DLD1 (cell line): Measurements from ENCODE around the gene CLCN3.
"Not testable (repeated sequence)": the region's sequence is repeated elsewhere in the genome, so short reads cannot be mapped to it uniquely, and the experiment has no call there.

Experiments used
- in situ Hi-C: cut with HindIII; loops from 2 replicates; pipeline ENCODE4 v1.10.0; 2017; ENCODE audit warnings: low sequenced_read_pairs

Gene CLCN3

GRCh38 chr4:169689681-169690080 lies 69.3 kb downstream of the CLCN3 start:
- in situ Hi-C loops: no loop called here

GRCh38 chr4:169690787-169691186 lies 70.4 kb downstream of the CLCN3 start:
- in situ Hi-C loops: no loop called here

DNA sequence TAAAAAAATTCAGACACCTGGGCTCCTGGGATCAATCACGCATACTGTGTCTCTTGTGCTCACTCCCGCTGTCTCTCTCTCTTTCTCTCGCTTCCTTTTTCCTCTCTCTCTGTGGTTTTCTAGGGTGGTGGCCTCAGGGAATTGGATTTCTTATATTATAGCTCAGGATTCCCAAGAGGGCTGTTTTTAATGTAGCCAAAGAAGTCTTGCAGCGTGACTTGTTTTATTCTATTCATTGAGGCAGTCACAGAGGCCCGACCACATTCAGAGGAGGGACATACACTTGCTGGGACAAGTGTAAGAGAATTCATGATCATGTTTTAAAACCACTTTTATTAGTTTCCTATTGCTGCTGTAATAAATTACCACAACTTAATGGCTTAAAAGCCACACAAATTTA lies 78.0 kb downstream of the CLCN3 start:
- in situ Hi-C loops: no loop called here

GRCh38 chr4:169707958-169708643 lies 87.7 kb downstream of the CLCN3 start:
- in situ Hi-C loops: no loop called here

DNA sequence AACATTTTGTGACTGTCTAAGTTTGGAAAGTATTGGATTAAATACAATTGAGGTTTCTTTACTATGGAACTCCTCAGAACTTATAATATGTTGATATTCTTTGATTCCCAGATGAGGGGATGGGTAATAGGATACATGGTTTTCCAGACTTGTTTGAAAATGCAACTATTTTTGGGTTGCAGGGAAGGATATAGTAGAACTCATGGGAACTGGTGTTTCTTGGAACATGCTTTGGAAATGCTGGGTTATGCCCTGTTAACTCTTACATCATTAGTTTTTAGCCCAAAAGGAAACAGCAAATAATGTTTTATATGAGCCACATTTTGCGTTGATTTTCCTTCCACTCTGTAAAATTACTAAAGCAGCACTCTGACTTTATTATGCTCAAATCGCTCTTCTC lies 95.4 kb downstream of the CLCN3 start:
- in situ Hi-C loops: no loop called here

DNA sequence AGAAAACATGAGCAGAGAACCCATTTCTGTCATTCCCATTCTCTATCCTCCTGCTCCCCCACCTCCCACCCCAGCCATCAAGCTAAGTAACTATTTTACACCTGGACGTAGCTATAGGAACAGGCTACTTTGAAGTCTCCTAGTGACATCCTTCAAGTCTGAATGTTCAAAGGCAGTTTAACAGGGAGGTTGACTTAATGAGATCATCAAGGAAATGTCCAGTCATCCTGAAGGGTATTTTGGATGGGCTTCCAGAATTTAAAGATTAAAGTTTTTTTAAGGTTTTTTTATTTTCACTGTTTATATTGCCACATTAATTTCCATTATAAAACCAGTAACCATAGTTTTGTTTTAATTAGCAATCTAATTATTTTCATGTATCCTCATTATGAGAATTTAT lies 96.3 kb downstream of the CLCN3 start:
- in situ Hi-C loops: no loop called here

DNA sequence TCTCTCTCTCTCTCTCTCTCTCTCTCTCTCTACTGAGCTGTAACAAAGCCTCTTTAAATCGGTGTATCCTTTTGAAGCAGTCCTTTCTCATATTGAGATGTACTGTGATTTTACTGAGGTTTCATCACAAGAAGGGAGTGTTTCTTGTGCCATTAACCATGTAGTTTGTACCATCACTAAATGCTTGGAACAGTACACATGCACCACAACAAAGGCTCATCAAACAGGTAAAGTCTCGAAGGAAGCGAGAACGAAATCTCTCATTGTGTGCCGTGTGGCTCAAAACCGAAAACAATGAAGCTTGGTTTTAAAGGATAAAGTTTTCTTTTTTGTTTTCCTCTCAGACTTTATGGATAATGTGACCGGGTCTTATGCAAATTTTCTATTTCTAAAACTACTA lies 100.2 kb downstream of the CLCN3 start:
- in situ Hi-C loops: no loop called here

GRCh38 chr4:169723207-169723965 lies 103.0 kb downstream of the CLCN3 start:
- in situ Hi-C loops: no loop called here

DNA sequence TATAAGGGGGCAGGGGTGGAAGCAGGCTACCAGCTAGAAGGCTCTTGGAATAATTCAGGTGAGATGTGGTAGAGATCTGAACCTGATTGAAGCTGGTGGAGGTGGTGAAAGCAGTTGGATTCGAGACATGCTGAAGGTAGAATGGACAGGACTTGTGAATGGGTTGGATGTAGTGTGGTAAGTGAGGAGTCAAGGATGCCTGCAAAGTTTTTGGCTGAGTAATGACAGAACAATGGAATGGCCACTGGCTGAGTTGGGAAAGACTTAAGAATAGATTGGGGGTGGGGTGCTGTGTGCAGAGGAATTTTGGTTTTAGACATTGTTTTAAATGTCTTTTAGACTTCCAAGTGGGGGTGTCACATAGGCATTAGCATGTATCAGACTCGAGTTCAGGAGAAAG lies 103.9 kb downstream of the CLCN3 start:
- in situ Hi-C loops: no loop called here

GRCh38 chr4:169727616-169728015 lies 107.2 kb downstream of the CLCN3 start:
- in situ Hi-C loops: no loop called here

DNA sequence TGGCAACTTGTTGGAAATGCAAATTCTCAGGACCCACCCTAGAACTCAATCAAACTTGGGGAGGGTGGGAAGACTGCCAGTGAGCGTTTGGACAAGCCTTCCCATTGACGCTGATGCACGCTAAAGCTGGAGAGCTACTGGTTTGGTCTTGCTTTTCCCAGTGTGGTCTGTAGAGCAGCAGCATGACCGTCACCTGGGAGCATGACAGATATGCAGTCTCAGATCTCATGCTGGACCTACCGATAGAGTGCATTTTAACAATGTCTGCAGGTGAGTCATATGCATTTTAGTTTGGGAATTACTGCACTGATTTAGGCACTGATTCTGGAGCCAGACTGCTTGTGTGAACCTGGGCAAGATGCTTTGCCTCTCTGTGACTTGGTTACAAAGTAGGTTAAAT lies 110.2 kb downstream of the CLCN3 start:
- in situ Hi-C loops: loop anchor here (5.0 kb wide), 1 partner anchor 297 kb away; the partner anchor contains the start of gene MFAP3L

DNA sequence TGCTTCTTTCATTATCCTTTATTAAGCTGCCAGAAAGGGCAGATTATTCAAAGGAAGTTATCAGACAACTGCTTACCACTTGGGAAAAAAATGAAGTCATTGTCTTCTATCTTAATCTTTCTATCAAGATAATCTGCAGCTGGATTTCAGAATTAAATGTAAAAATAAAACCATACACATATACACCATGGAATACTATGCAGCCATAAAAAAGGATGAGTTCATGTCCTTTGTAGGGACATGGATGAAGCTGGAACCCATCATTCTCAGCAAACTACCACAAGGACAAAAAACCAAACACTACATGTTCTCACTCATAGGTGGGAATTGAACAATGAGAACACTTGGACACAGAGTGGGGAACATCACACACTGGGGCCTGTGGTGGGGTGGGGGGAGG lies 118.2 kb downstream of the CLCN3 start:
- in situ Hi-C loops: not testable (repeated sequence)

- in situ Hi-C loops: no loop called here
These were observed 121.2 kb downstream of the CLCN3 start for GRCh38 chr4:169741569-169741968.

GRCh38 chr4:169744601-169745000 lies 124.2 kb downstream of the CLCN3 start:
- in situ Hi-C loops: no loop called here

DNA sequence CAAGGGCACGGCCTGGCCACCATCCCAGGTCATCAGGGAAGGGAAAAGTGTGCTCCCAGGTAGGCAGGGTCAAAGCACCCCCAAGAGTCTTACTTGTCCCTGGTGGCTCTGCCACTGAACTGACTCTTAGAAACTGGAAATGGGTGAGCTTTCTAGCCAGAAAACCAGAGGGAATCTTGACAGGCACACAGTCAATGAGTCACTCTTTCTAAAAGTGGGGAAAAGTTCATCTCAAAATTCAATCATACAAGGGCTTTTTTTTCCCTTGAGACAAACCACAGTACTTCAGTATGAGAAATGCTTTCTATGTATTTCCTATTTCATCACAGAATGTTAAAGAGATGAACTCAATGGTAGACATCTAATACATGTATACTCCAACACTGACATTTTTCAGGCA lies 124.9 kb downstream of the CLCN3 start:
- in situ Hi-C loops: no loop called here

DNA sequence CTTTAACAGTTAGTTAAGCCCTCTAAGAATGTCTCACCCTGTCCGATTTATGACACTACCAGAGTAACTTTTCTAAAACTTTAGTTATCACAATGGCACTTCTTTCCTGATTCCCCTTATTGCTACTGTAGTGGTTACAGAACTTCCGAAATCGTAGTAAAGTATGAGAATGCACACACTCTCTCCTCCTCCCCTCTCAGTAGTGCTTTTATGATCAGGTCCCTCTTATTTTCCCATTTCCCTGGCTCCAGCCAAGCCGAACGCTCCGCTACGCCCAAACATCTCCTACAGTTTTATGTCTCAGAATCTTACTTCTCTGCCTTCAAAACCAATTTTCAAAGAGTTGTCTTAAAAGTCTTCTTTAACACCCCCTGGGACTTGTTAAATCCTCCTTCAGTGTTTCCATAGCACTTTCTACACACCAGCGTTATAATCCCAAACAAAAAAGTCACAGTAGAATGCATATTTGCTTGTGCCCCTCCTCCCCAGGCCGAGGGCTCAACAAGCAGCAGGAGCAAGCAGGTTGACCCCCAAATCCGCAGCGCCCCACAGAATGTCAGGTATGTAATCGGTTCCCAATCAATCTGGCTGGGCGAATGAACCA lies 136.7 kb downstream of the CLCN3 start:
- in situ Hi-C loops: no loop called here

- in situ Hi-C loops: no loop called here
These were observed 137.3 kb downstream of the CLCN3 start, which contains the start of gene HPF1 for GRCh38 chr4:169757575-169758184. TSS of gene HPF1 (minus strand) at chr4:169757944. CDS start at chr4:169757877, 67 bp downstream.

DNA sequence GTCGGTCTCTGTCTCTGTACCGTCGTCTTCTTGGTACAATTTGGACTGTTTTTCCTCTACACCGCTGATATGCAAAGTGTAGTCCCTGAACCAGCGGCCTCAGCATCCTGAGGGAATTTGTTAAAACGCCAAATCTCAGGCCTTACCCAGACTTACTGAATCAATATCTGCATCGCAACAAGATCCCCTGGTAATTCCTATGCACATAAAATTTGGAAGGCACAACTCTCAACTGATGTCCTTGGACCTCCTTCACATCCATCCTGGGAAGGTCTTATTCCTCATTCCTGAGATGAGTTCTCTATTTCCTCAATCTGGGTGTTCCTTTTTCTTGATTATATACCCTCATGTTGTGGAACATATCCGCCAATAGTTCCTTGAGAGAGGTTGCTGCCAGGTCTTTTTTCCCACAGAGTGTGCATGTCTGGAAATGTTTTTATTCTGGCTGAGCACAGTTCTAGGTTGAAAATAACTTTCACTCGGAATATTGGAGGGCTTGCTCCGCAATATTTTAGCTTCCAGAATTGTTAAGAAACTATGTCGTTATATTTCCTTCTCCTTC lies 138.1 kb downstream of the CLCN3 start:
- in situ Hi-C loops: no loop called here

- in situ Hi-C loops: no loop called here
These were observed 141.5 kb downstream of the CLCN3 start for GRCh38 chr4:169761846-169762245.

- in situ Hi-C loops: no loop called here
These were observed 145.5 kb downstream of the CLCN3 start for GRCh38 chr4:169765835-169766234.

GRCh38 chr4:169766741-169767140 lies 146.4 kb downstream of the CLCN3 start:
- in situ Hi-C loops: no loop called here
